Hematopoietic multipotent progenitor cell treated with erythropoietin and hydrocortisone succinate and interleukin-3 and kit ligand, for 6 days (in vitro differentiated cells): ENCODE results near the gene TSSK1B.
"Not testable (repeated sequence)": the region's sequence is repeated elsewhere in the genome, so short reads cannot be mapped to it uniquely, and the experiment has no call there.

Source experiments
- DNase-seq: peaks from one replicate; pipeline ENCODE4 v3.0.0-alpha.2; 2015

Gene TSSK1B, protein sequence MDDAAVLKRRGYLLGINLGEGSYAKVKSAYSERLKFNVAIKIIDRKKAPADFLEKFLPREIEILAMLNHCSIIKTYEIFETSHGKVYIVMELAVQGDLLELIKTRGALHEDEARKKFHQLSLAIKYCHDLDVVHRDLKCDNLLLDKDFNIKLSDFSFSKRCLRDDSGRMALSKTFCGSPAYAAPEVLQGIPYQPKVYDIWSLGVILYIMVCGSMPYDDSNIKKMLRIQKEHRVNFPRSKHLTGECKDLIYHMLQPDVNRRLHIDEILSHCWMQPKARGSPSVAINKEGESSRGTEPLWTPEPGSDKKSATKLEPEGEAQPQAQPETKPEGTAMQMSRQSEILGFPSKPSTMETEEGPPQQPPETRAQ

DNA sequence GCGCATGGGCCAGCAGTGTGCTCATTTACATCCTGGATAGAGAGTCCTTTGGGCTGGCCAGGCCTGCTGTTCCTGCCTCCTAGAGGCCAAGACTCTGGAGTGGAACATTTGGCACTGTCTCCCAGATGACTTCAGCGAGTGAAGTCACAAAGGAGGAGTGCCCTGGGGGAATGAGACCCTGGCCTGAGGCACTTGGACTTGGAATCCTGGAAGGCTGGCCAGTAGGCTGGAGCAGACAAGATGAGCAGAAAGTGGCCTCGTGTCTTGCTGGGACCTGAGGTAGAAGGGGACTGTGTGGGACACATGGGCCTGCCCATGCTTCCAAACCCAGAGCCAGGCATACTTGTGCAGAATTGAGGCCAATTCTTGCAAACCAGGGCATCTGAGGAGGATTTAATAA is at the start of gene TSSK1B:
TSS of gene TSSK1B (minus strand) at position 101 of the 400 bp plus-strand sequence. CDS start 150 bp downstream, outside the sequence.
- no peak for DNase-seq

GRCh38 chr5:113480243-113480642 is 45.5 kb upstream of the TSSK1B start:
- DNase-seq, result no peak

- no peak for DNase-seq
Observed at GRCh38 chr5:113478691-113479090, 43.9 kb upstream of the TSSK1B start.

DNA sequence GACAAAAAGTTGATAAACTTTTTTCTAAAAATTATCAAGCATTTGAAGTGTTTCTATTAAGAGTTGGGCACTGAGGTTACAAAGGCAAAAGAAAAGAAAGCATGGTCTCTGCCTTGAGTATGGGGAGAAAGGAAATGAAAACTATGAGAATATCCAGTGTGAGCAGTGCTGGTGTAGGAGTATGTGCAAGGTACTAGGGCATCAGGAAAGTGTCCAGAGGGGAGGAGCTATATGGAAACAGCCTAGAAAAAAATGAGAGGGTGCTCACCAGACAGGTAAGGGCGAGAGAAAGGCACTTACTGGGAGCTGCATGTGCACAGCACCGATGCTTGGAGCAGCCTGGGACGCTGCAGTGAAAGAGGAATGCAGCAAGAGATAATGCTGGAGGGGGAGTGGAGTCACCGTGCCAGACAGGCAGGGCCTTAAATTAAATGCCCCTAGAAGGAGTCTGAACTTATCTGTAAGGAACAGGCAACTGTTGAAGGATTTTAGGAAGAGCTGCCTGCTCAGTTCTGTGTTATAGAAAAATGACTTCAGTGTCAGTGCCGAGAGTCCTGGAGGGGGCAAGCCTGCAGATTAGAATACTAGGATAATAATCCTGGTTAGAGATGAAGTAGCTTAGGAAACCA is 39.4 kb upstream of the TSSK1B start:
- no peak for DNase-seq

DNA sequence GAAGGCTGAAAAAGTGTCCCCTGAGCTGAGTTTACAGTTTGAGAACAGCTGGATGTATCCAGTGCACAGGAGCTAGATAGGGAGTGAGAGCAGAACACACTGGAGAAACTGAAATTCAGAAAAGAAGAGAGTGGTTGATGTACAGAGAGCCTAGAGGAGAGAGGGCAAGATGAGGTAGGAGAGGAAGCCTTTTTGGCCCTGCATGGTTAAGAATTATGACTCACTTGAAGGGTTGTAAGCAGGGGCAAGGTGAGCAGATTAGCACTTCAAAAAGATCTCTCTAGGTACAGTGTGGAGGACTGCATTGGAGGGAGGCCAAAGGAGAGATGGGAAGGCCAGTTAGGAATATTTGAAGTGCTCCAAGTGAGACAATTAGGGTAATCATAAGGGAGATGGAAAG is 28.2 kb upstream of the TSSK1B start:
- DNase-seq, result no peak

- not testable (repeated sequence) for DNase-seq
Observed at GRCh38 chr5:113457106-113457505, 22.3 kb upstream of the TSSK1B start.

GRCh38 chr5:113452941-113453340 is 18.2 kb upstream of the TSSK1B start:
- no peak for DNase-seq

DNA sequence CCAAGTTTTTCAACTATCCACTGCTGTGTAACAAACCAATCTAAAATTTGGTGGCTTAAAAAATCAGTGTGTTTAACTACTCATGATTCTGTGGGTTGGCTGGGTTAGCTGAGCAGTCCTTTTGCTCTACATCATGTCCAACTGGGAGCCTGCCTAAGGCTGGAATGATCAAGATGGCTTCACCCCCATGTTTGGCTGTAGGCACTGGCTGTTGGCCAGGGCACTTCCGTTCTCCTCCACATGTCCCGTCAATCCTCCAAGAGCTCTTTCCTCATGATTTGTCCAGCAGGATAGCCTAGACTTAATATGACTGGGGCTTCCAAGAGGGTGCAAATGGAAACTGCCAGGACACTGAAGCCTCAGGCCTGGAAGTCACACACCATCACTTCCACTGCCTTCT is 17.0 kb upstream of the TSSK1B start:
- no peak for DNase-seq

DNA sequence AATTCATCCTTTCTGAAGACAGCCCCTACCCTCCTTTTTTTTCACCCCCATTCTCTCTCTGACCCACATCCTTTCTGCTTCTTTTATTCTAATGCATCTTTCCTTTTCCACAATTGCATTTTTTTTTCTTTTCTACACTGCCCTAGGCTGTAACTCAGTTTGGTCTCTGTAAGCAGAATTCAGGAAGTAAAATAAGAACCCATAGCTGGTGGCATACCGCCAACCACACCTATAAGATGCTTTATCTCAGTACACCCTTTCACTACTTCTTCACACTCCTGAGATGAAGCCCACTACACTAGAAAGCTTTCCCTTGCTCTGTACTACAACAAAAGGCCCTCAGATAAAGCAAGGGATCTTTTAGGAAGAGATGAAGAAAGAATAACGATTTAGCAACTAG is 16.1 kb upstream of the TSSK1B start:
- DNase-seq, result peak; percentile 4

GRCh38 chr5:113450462-113450861 is 15.7 kb upstream of the TSSK1B start:
- no peak for DNase-seq

DNA sequence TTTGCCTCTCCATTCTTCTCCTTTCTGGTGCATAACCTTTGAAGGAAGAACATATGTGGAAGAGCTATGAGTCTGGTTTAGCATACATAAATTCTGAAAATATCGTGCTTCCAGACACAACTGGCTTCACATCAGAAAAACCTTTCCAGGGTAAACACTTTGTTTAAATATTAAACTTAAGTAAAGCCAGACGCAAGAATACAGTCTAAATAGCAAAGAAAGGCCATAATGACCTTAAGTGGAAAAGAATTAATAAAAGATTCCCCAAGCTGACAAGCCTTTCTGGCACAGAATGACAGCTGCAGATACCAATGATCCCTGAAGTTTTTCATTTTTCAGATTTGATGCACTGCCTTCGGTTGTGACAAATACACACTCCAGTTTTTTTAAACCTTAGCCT is 13.5 kb upstream of the TSSK1B start:
- no peak for DNase-seq

- peak; percentile 20 for DNase-seq
Observed at GRCh38 chr5:113447498-113448050, 12.8 kb upstream of the TSSK1B start.

DNA sequence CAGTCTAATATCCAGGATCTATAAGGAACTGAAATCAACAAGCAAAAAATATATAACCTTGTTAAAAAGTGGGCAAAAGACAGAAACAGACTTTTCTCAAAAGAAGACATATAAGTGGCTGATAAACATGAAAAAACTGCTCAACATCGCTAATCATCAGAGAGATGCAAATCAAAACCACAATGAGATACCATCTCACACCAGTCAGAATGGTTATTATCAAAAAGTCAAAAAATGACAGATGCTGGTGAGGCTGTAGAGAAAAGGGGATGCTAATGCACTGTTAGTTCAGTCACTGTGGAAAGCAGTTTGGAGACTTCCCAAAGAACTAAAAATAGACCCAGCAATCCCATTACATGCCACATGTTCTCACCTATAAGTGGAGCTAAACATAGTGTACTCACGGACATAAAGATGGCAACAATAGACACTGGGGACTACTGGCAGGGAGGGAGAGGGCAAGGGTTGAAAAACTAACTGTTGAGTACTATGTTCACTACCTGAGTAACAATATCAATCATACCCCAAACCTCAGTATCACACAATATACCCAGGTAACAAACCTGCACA is 11.7 kb upstream of the TSSK1B start:
- DNase-seq, result no peak

DNA sequence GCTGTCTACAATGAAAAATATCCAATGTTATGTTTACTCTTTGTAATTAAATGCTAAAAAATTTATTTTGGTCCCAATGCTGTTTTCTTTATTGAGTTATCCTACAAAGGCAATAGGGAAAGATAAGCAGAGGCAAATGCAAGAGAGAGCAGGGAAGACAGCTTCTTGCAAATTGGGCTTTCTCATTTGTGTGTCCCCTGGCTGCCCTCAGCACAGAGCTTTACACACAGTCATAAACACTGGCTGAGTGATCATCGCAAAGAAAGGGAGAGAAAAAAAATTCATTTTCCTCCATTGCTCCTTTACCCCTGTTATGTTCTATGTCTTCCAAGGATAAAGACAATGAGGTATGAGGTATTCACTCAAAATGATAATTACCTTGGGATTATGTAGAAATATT is 2.3 kb upstream of the TSSK1B start:
- DNase-seq, result no peak

DNA sequence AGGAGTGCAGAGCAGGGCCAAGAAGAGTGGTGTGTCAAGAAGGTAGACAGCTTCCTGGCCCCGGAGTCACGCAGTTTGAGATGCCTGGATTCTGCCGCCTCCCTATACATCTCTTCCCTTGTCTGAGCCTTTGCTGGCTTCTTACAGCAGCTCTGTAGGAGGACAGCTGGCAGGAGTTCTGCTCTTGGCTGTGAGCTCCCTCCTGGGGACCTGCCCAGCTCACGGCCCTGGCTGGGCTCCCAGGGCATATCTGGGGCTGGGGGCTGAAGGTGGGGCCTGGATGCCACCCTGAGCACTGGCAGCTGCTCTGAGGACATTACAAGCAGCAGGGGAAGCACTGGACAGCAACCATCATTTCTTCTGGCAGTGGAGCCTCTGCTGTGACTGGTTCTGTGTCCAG is 786 bp upstream of the TSSK1B start:
- no peak for DNase-seq

DNA sequence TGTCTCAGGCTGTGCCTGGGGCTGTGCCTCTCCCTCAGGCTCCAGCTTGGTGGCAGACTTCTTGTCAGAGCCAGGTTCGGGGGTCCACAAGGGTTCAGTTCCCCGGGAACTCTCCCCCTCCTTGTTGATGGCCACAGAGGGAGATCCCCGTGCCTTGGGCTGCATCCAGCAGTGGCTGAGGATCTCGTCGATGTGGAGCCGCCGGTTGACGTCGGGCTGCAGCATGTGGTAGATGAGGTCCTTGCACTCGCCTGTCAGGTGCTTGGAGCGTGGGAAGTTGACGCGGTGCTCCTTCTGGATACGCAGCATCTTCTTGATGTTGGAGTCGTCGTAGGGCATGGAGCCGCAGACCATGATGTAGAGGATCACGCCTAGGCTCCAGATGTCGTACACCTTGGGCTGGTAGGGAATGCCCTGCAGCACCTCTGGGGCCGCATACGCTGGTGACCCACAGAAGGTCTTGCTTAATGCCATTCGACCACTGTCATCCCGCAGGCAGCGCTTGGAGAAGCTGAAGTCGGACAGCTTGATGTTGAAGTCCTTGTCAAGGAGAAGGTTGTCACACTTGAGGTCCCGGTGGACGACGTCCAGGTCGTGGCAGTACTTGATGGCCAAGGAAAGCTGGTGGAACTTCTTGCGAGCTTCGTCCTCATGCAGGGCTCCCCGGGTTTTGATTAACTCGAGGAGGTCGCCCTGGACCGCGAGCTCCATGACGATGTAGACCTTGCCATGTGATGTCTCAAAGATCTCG is 752 bp downstream of the TSSK1B start:
- DNase-seq, result no peak

DNA sequence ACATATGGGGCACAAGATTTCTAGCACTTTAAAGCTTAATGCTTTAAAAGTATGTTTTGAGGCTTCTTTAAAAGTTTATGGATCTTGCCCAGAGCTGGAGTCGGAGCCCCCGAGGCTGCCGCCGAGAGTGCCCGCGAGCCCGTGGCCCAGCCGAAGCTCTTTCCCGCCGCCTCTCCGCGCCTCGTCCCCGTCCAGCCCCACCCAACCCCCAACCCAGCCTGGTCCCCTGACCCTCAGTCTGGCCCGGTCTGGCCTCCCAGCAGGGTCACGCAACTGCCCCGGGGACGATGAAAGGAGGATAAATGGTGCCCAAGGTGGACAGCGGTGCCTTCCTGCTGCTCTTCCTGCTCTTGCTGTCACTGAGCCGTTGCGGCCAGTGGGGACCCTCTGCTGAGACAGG is 1.7 kb downstream of the TSSK1B start:
- no peak for DNase-seq

- no peak for DNase-seq
Observed at GRCh38 chr5:113427871-113428574, 6.8 kb downstream of the TSSK1B start.

DNA sequence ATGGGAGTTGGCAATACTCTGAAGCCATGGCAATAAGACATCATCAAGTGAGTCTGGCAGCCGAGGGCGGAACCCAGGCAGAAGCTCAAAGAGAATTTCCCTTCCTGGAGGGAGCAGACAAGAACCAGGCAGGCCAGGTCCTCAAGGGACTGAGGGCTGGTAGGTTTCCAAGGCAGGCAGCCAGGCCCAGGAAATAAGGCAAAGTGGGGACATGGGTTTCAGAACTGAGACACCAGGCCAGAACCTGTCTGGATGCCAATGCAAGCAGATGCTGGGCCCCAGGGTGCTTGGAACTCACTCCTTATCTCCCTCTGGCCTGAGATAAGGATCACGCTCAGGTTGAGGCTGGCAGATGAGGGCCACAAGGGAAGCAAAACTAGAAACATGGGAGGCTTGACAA is 8.9 kb downstream of the TSSK1B start:
- DNase-seq, result no peak

DNA sequence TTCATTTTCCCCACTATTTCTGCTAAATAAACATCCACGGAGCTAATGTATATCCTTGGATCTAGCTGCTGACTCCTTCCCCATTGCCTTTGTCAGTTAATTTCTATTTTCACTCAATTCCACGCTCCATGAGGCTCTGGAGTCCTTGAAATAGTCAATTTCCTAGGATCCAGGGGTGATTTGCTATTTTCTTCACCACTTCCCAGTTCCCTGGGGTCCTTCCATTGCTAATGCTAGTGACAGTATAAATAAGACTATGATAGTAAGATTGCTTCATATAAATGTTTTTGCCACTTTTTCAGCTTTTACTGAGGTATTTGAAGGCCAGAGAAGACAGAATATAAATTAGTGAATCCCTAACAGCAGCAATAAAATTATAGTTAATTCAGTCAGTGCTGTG is 13.1 kb downstream of the TSSK1B start:
- no peak for DNase-seq

- no peak for DNase-seq
Observed at GRCh38 chr5:113405530-113405929, 29.3 kb downstream of the TSSK1B start.

GRCh38 chr5:113404269-113404668 is 30.5 kb downstream of the TSSK1B start:
- no peak for DNase-seq

- DNase-seq, result not testable (repeated sequence)
Observed at GRCh38 chr5:113397986-113398385, 36.8 kb downstream of the TSSK1B start.
